HepG2 (cell line): ENCODE data around the gene SCT. TPM values are rescaled to one million over a fixed set of nuclear protein-coding genes. Genes with fewer than 3 reads are reported as not detected.

ENCODE experiments used
- ATAC-seq: fragments of 200-7000 bp; cut with Tn5 transposase; 3 replicates; pipeline ENCODE4 v1.9.1; 2020; ENCODE audit warnings: mild to moderate bottlenecking, moderate library complexity
- BruUV-seq: library from RNA; stranded (reverse); fragments of 400-500 nt; replicated peaks from 2 replicates; lab custom pipeline; 2021; lab: Mats Ljungman, UMichigan
- CTCF ChIA-PET: fragments of 300-600 bp; formaldehyde crosslinking; extraction: SDS; loops from one replicate; lab custom pipeline; 2021; ENCODE audit warnings: low total read pairs, inconsistent platforms, low intra/inter-chr PET ratio; lab: Yijun Ruan, JAX
- POLR2A ChIA-PET: fragments of 350-600 bp; sonication (Branson Sonifier 250); formaldehyde crosslinking; loops from one replicate; lab custom pipeline; 2020; ENCODE audit warnings: antibody characterized with exemption, inconsistent platforms; lab: Yijun Ruan, JAX
- DNase-seq: peaks from one replicate; pipeline ENCODE4 v3.0.0-alpha.2; 2015; ENCODE audit warnings: low spot score
- FAIRE-seq: peaks from 3 replicates; lab custom pipeline; 2011; peaks lifted over from hg19 to GRCh38; lab: Jason Lieb, UNC
- H2AFZ ChIP-seq: one replicate; pipeline ENCODE4 v1.6.1; 2011; ENCODE audit warnings: low read length, inconsistent platforms
- H3K27ac ChIP-seq: fragments of 300-600 bp; 3 replicates; pipeline ENCODE4 v1.8.0; 2011; ENCODE audit warnings: mixed run types, mild to moderate bottlenecking, mixed read lengths, low read length, inconsistent platforms; ENCODE audit not compliant: insufficient read depth; ENCODE audit errors: extremely low read length
- H3K27me3 ChIP-seq, 2 experiments: fragments of 200-600 bp in 1 of 2; 2 replicates in 1 of 2; 3 replicates in 1 of 2; pipeline versions ENCODE4 v1.6.0 to v1.8.0; 2011; ENCODE audit warnings: low read length in 2 of 2, mild to moderate bottlenecking in 2 of 2, moderate library complexity in 2 of 2, inconsistent platforms in 1 of 2; ENCODE audit not compliant: insufficient read depth in 2 of 2, control insufficient read depth in 1 of 2
- H3K36me3 ChIP-seq, 2 experiments: fragments of 200-600 bp in 1 of 2; replicated peaks in 1 of 2; 2 replicates in 1 of 2; 3 replicates in 1 of 2; pipeline versions ENCODE4 v1.5.1 to v1.8.0; 2011; ENCODE audit warnings: low read length in 2 of 2, inconsistent platforms in 1 of 2; ENCODE audit not compliant: insufficient read depth in 2 of 2, control insufficient read depth in 1 of 2
- H3K4me1 ChIP-seq: 2 replicates; pipeline ENCODE4 v1.5.1; 2012; ENCODE audit warnings: low read length, inconsistent platforms; ENCODE audit not compliant: insufficient read depth
- H3K4me2 ChIP-seq: 2 replicates; pipeline ENCODE4 v1.6.0; 2011; ENCODE audit warnings: low read depth, low read length, inconsistent platforms
- H3K4me3 ChIP-seq, 3 experiments: fragments of 200-600 bp in 1 of 3; sonication (generic), shearing (Covaris generic) in 1 of 3; replicated peaks in 1 of 3; 2 replicates each; pipeline ENCODE4 v1.5.1; 2011 to 2016; ENCODE audit warnings: low read length in 3 of 3, inconsistent platforms in 2 of 3, low read depth in 2 of 3, mild to moderate bottlenecking in 2 of 3, control low read depth in 1 of 3, mixed read lengths in 1 of 3; ENCODE audit not compliant: insufficient read depth in 1 of 3
- H3K79me2 ChIP-seq: one replicate; pipeline ENCODE4 v1.6.1; 2011; ENCODE audit warnings: low read length, inconsistent platforms; ENCODE audit not compliant: insufficient read depth
- H3K9ac ChIP-seq: 2 replicates; pipeline ENCODE4 v1.6.0; 2011; ENCODE audit warnings: mild to moderate bottlenecking, low read depth, low read length, inconsistent platforms; ENCODE audit not compliant: insufficient read depth
- H3K9me3 ChIP-seq: 2 replicates; pipeline ENCODE4 v1.5.1; 2012; ENCODE audit warnings: mild to moderate bottlenecking, low read length
- H4K20me1 ChIP-seq: 2 replicates; pipeline ENCODE4 v1.6.0; 2011; ENCODE audit warnings: inconsistent platforms, mild to moderate bottlenecking, low read length, moderate library complexity; ENCODE audit not compliant: insufficient read depth
- AGO2 ChIP-seq: fragments of 200-400 bp; formaldehyde crosslinking; optimal IDR thresholded peaks from 2 replicates; pipeline ENCODE3; 2017; ENCODE audit warnings: mild to moderate bottlenecking, low read depth, low read length, moderate library complexity
- CERS6 ChIP-seq: sonication (generic); formaldehyde crosslinking; IDR thresholded peaks from 2 replicates; pipeline ENCODE4 v1.5.0; 2020; ENCODE audit warnings: missing genetic modification reagents
- HDAC2 ChIP-seq: sonication (generic); formaldehyde crosslinking; IDR thresholded peaks from 2 replicates; pipeline ENCODE4 v1.4.0; 2020; ENCODE audit warnings: missing genetic modification reagents
- HNRNPK ChIP-seq: fragments of 200-400 bp; formaldehyde crosslinking; IDR thresholded peaks from 2 replicates; pipeline ENCODE4 v1.6.1; 2018; ENCODE audit warnings: low read length, low read depth, moderate library complexity, mild to moderate bottlenecking; ENCODE audit not compliant: poor library complexity, severe bottlenecking
- NCOA1 ChIP-seq: sonication (generic); formaldehyde crosslinking; IDR thresholded peaks from 2 replicates; pipeline ENCODE4 v1.9.0; 2021; ENCODE audit warnings: missing genetic modification reagents
- PCBP1 ChIP-seq: fragments of 200-400 bp; formaldehyde crosslinking; IDR thresholded peaks from 2 replicates; pipeline ENCODE4 v1.6.1; 2017; ENCODE audit warnings: mild to moderate bottlenecking, low read depth, low read length, borderline replicate concordance
- POLR2A ChIP-seq, 2 experiments: IDR thresholded peaks; 2 replicates each; pipeline ENCODE4 v1.6.1; 2011; ENCODE audit warnings: low read depth in 2 of 2, low read length in 2 of 2, mild to moderate bottlenecking in 1 of 2, moderate library complexity in 1 of 2; ENCODE audit not compliant: insufficient read depth in 1 of 2
- RARG ChIP-seq: sonication (generic); formaldehyde crosslinking; IDR thresholded peaks from 2 replicates; pipeline ENCODE4 v1.4.0; 2020; ENCODE audit warnings: low read depth, mild to moderate bottlenecking, missing genetic modification reagents
- RBFOX2 ChIP-seq: fragments of 200-400 bp; formaldehyde crosslinking; IDR thresholded peaks from 2 replicates; pipeline ENCODE4 v1.6.1; 2017; ENCODE audit warnings: low read depth, mild to moderate bottlenecking, low read length
- SMAD3 ChIP-seq: sonication (generic); formaldehyde crosslinking; IDR thresholded peaks from 2 replicates; pipeline ENCODE4 v1.4.0; 2020; ENCODE audit warnings: missing genetic modification reagents
- SSRP1 ChIP-seq: IDR thresholded peaks from 2 replicates; pipeline ENCODE4 v1.6.1; 2016; ENCODE audit warnings: control low read depth
- ZBTB1 ChIP-seq: sonication (generic); formaldehyde crosslinking; IDR thresholded peaks from 2 replicates; pipeline ENCODE4 v1.4.0; 2020; ENCODE audit warnings: missing genetic modification reagents, borderline replicate concordance
- ZBTB38 ChIP-seq: sonication (generic); formaldehyde crosslinking; IDR thresholded peaks from 2 replicates; pipeline ENCODE4 v1.5.1; 2020; ENCODE audit warnings: mild to moderate bottlenecking, missing genetic modification reagents
- ZBTB7A ChIP-seq: sonication (generic); formaldehyde crosslinking; IDR thresholded peaks from 2 replicates; pipeline ENCODE4 v1.8.0; 2022; ENCODE audit warnings: mild to moderate bottlenecking, missing genetic modification reagents
- ZNF543 ChIP-seq: sonication (generic); formaldehyde crosslinking; IDR thresholded peaks from 2 replicates; pipeline ENCODE4 v1.4.0; 2020; ENCODE audit warnings: mild to moderate bottlenecking, missing genetic modification reagents
- ZNF773 ChIP-seq: sonication (generic); formaldehyde crosslinking; IDR thresholded peaks from 2 replicates; pipeline ENCODE4 v1.4.0; 2020; ENCODE audit warnings: missing genetic modification reagents, borderline replicate concordance
- ZNF883 ChIP-seq: sonication (generic); formaldehyde crosslinking; IDR thresholded peaks from 2 replicates; pipeline ENCODE4 v1.5.1; 2020; ENCODE audit warnings: mild to moderate bottlenecking, missing genetic modification reagents; ENCODE audit errors: not compliant biosample characterization
- WGBS: methylation state at CpG from one replicate; pipeline ENCODE4 v1.1.6; 2017; ENCODE audit warnings: low lambda C conversion rate; 5-methylcytosine and 5-hydroxymethylcytosine counted together
- in situ Hi-C: cut with HindIII; loops from 2 replicates; pipeline ENCODE4 v1.10.0; 2017; ENCODE audit warnings: low pct_unique_long_range_greater_than_20kb; ENCODE audit not compliant: extremely low pct_ligation_motif_present
- intact Hi-C: fragments of 100-400 bp; cut with micrococcal nuclease; formaldehyde crosslinking; loops from one replicate; pipeline ENCODE4 v1.10.0; 2022; ENCODE audit not compliant: unreplicated experiment
- polyA plus RNA-seq, 8 experiments: library from polyadenylated mRNA; depleted of rRNA in 3 of 8; stranded (reverse) in 7 of 8; unstranded in 1 of 8; fragments of >200 nt; fragmentation: Illumina TruSeq in 4 of 8; extraction: Trizol in 4 of 8; gene quantifications; 2 replicates each; pipeline versions ENCODE4 v1.2.1 to v1.2.3, GENCODE V29; 2011 to 2016; ENCODE audit warnings: low read depth in 4 of 8, missing spikeins in 1 of 8, mixed read lengths in 1 of 8; ENCODE audit not compliant: insufficient read depth in 1 of 8
- total RNA-seq, 5 experiments: library from RNA; depleted of rRNA; stranded (reverse); fragments of >200 nt; fragmentation: Illumina TruSeq; extraction: Trizol; gene quantifications; 2 replicates each; pipeline ENCODE4 v1.2.3, GENCODE V29; 2016; ENCODE audit warnings: low read depth in 1 of 5
- TF ChIP-seq, protein P1 (sequence below): sonication (generic); formaldehyde crosslinking; IDR thresholded peaks from 2 replicates; pipeline ENCODE4 v1.4.0; 2020; ENCODE audit warnings: missing genetic modification reagents
- TF ChIP-seq, protein P2 (sequence below): sonication (generic); formaldehyde crosslinking; IDR thresholded peaks from 2 replicates; pipeline ENCODE4 v1.4.0; 2020; ENCODE audit warnings: missing genetic modification reagents

SCT gene
- total and polyA plus RNA-seq, 2 of the 13 experiments (the other 11 are each of a cell fraction or from before 2014, with no cell fraction given), result not detected

DNA sequence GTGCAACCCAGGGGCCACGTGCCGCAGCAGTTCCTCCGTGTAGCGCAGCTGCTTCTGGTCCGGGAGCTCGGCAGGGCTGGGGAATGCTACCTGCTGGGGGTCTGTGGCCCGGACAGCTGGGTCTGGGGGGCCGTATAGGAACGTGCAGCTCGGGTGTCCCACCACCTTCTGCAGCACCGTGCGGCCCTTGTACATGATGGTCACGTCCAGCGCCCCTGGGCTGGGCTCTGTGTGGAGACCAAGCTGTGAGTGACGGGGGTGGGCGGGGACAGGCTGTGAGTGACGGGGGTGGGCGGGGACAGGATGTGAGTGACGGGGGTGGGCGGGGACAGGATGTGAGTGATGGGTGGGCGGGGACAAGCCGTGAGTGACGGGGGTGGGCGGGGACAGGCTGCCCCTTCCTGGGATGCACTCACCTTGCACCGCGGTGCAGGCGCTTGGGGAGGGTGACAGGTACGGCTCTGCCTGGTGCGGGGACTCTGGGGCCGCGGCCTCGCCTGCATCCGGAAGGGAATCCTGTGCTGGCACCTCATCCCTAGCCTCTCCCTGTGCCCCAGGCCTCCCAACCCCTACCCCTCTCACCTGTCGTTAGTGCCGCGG lies 13.5 kb downstream of the SCT start:
- in situ Hi-C loops, result no loop called here
- Histone ChIP-seq H3K4me2 (no peak overlapping the region), H2AFZ (no peak overlapping the region), H3K27ac (no peak overlapping the region), H3K9ac (no peak overlapping the region), H3K27me3 (no peaks in the 10 kb centered on the region), H3K4me3 (no peak overlapping the region), H3K79me2 (no peaks in the 10 kb centered on the region), H3K36me3 (peaks cover 31 to 58% of the 10 kb centered on the region in 2 experiments; a peak in 4 of 5 replicates), H3K9me3 (no peaks in the 10 kb centered on the region), H3K4me1 (no peaks in the 10 kb centered on the region), H4K20me1 (peaks cover 3% of the 10 kb centered on the region; the same call in 1 of the 2 replicates)
- FAIRE-seq, result no peak
- ChIA-PET POLR2A (interaction anchor here (1.0 kb wide), 1 partner anchor 10 kb away, joined by 3 read pairs; no protein-coding TSS in a partner anchor), CTCF (no interaction called here)
- no TSS peak for BruUV-seq
- DNase-seq, result no peak
- 89% methylated on average over 35 of the region's 36 CpGs for WGBS
- peak; percentile 8 for ATAC-seq
- intact Hi-C loops, result loop anchor here (10.0 kb wide), 1 partner anchor 59 kb away; no protein-coding TSS in a partner anchor
- no peak for TF ChIP-seq CERS6 (CRISPR knock-in tag)
- 0 out of 2 replicates have a peak, but pooled peaks have one; percentile 31 for TF ChIP-seq ZBTB38
- TF ChIP-seq ZNF883 (CRISPR knock-in tag), result no peak
- TF ChIP-seq POLR2A (IDR thresholded peaks at IDR 0.05; ENCODE audit: insufficient read depth in 1 of 2, low read depth in 2 of 2, low read length in 2 of 2), result peak in 1 of 2 experiments; percentile 45; a peak in 1 of 4 replicates
- TF ChIP-seq NCOA1, result no peak
- no peak for TF ChIP-seq SMAD3 (CRISPR knock-in tag)
- no peak for TF ChIP-seq HDAC2 (CRISPR knock-in tag)
- 0 out of 2 replicates have a peak, but pooled peaks have one; percentile 34 for TF ChIP-seq PCBP1
- TF ChIP-seq ZNF773 (CRISPR knock-in tag), result no peak
- TF ChIP-seq SSRP1 (CRISPR knock-in tag), result no peak
- peak; percentile 85 for TF ChIP-seq AGO2
- TF ChIP-seq, protein P1, sequence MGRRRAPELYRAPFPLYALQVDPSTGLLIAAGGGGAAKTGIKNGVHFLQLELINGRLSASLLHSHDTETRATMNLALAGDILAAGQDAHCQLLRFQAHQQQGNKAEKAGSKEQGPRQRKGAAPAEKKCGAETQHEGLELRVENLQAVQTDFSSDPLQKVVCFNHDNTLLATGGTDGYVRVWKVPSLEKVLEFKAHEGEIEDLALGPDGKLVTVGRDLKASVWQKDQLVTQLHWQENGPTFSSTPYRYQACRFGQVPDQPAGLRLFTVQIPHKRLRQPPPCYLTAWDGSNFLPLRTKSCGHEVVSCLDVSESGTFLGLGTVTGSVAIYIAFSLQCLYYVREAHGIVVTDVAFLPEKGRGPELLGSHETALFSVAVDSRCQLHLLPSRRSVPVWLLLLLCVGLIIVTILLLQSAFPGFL, result no peak
- TF ChIP-seq, protein P2, sequence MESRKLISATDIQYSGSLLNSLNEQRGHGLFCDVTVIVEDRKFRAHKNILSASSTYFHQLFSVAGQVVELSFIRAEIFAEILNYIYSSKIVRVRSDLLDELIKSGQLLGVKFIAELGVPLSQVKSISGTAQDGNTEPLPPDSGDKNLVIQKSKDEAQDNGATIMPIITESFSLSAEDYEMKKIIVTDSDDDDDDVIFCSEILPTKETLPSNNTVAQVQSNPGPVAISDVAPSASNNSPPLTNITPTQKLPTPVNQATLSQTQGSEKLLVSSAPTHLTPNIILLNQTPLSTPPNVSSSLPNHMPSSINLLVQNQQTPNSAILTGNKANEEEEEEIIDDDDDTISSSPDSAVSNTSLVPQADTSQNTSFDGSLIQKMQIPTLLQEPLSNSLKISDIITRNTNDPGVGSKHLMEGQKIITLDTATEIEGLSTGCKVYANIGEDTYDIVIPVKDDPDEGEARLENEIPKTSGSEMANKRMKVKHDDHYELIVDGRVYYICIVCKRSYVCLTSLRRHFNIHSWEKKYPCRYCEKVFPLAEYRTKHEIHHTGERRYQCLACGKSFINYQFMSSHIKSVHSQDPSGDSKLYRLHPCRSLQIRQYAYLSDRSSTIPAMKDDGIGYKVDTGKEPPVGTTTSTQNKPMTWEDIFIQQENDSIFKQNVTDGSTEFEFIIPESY (CRISPR knock-in tag), result peak; percentile 87
- no peak for TF ChIP-seq ZNF543 (CRISPR knock-in tag)
- TF ChIP-seq RBFOX2, result no peak
- TF ChIP-seq ZBTB1 (CRISPR knock-in tag), result no peak
- TF ChIP-seq HNRNPK, result peak; percentile 27
- TF ChIP-seq RARG (CRISPR knock-in tag), result no peak
- no peak for TF ChIP-seq ZBTB7A (CRISPR knock-in tag)
